Aorta (tissue), 5 donors: ENCODE results near the gene EVA1A. TPM values are rescaled to one million over a fixed set of nuclear protein-coding genes. Genes with fewer than 3 reads are reported as not detected.
"Not testable (repeated sequence)": the region's sequence is repeated elsewhere in the genome, so short reads cannot be mapped to it uniquely, and the experiment has no call there.

Experiments
- ATAC-seq: fragments of 200-7000 bp; cut with Tn5 transposase; one replicate; pipeline ENCODE4 v1.9.1; 2022; ENCODE audit warnings: moderate library complexity; ENCODE audit not compliant: low FRiP score
- DNase-seq, 2 donors: peaks; one replicate each; pipeline ENCODE4 v3.0.0-alpha.2; 2020
- H3K27ac ChIP-seq, 2 donors: one replicate each; pipeline ENCODE4 v1.5.1; 2013; ENCODE audit warnings: low read length in 2 of 2, mild to moderate bottlenecking in 2 of 2, moderate library complexity in 2 of 2, control low read depth in 1 of 2, inconsistent platforms in 1 of 2, low read depth in 1 of 2
- H3K27me3 ChIP-seq, 2 donors: one replicate each; pipeline ENCODE4 v1.6.1; 2013; ENCODE audit warnings: control low read depth in 1 of 2, low read length in 1 of 2, mild to moderate bottlenecking in 1 of 2, moderate library complexity in 1 of 2; ENCODE audit not compliant: insufficient read depth in 2 of 2, control insufficient read depth in 1 of 2
- H3K36me3 ChIP-seq, 2 donors: one replicate each; pipeline ENCODE4 v1.6.1; 2013; ENCODE audit warnings: control low read depth in 1 of 2, low read length in 1 of 2, mild to moderate bottlenecking in 1 of 2; ENCODE audit not compliant: insufficient read depth in 2 of 2, control insufficient read depth in 1 of 2
- H3K4me1 ChIP-seq, 2 donors: one replicate each; pipeline ENCODE4 v1.6.1; 2013; ENCODE audit warnings: low read length in 2 of 2, control low read depth in 1 of 2, mild to moderate bottlenecking in 1 of 2, moderate library complexity in 1 of 2; ENCODE audit not compliant: insufficient read depth in 2 of 2, control insufficient read depth in 1 of 2
- H3K4me3 ChIP-seq, 2 donors: one replicate each; pipeline ENCODE4 v1.5.1; 2013; ENCODE audit warnings: low read length in 2 of 2, control low read depth in 1 of 2, mild to moderate bottlenecking in 1 of 2
- H3K9me3 ChIP-seq: one replicate; pipeline ENCODE4 v1.6.1; 2013; ENCODE audit warnings: mild to moderate bottlenecking, low read length; ENCODE audit not compliant: control insufficient read depth
- WGBS, 2 donors: extraction: QIAGEN DNeasy Blood & Tissue Kit; methylation state at CpG; one replicate each; pipeline ENCODE4 v1.1.7; 2013; 5-methylcytosine and 5-hydroxymethylcytosine counted together
- intact Hi-C, 2 donors: fragments of 100-400 bp; cut with DNase I; formaldehyde crosslinking; loops; one replicate each; pipeline versions ENCODE4 v1.14.2 to v1.15.0; 2022
- polyA plus RNA-seq, 2 donors: library from polyadenylated mRNA; stranded (reverse); fragments of 200-250 nt; gene quantifications; one replicate each; pipeline ENCODE4 v1.2.3, GENCODE V29; 2013
- total RNA-seq, 2 donors: library from RNA; stranded (reverse); fragmentation: NEBNext Ultra II Directional; extraction: Animal tissue kit (Norgen Biotek cat#: 25700); gene quantifications; one replicate each; pipeline ENCODE4 v1.2.1, GENCODE V29; 2021
- donor health status: healthy with polysubstance abuse.
- donor health status: Bipolar disorder and iron deficiency.
- donor health status: DM: no; HTN: no; CAD: no.
- donor health status: DM: no; HTN: no; CAD: no.
- donor health status: DM: yes; HTN: yes; CAD: no.

Gene EVA1A
- total and polyA plus RNA-seq, 4 donors: 0.82 to 6.0 (median 2.4) TPM

GRCh38 chr2:75480971-75481836 lies 79.5 kb downstream of the EVA1A start:
- Histone ChIP-seq H3K27me3 (no peaks in the 10 kb centered on the region), H3K27ac (no peak overlapping the region), H3K9me3 (peaks cover 1% of the 10 kb centered on the region), H3K4me1 (no peaks in the 10 kb centered on the region), H3K36me3 (no peaks in the 10 kb centered on the region), H3K4me3 (no peak overlapping the region)
- intact Hi-C loops: no loop called here
- DNase-seq (no peak), ATAC-seq (no peak)
- 46 to 47% methylated on average over 6 of the region's 6 CpGs for WGBS, 2 donors

GRCh38 chr2:75477696-75478095 lies 83.0 kb downstream of the EVA1A start:
- ATAC-seq, DNase-seq, H3K4me3 ChIP-seq, H3K27ac ChIP-seq, intact Hi-C loops, H3K4me1 ChIP-seq, H3K27me3 ChIP-seq, H3K9me3 ChIP-seq, H3K36me3 ChIP-seq: not testable (repeated sequence)
- WGBS, 2 donors: 78 to 91% methylated on average over 1 of the region's 1 CpG

- no peak for ATAC-seq
These were observed 84.0 kb downstream of the EVA1A start for GRCh38 chr2:75476761-75477160.

GRCh38 chr2:75475976-75476375 lies 84.8 kb downstream of the EVA1A start:
- DNase-seq (no peak), ATAC-seq (no peak)
- Histone ChIP-seq H3K4me1 (no peaks in the 10 kb centered on the region), H3K27me3 (no peaks in the 10 kb centered on the region), H3K4me3 (no peak overlapping the region), H3K27ac (no peak overlapping the region), H3K36me3 (no peaks in the 10 kb centered on the region), H3K9me3 (no peaks in the 10 kb centered on the region)
- WGBS, 2 donors: 7 to 13% methylated on average over 2 of the region's 2 CpGs
- intact Hi-C loops: no loop called here

More at GRCh38 chr2:75476761-75477160, 84.0 kb downstream of the EVA1A start:
- H3K27ac ChIP-seq: no peak overlapping the region
- H3K4me3 ChIP-seq: no peak overlapping the region
- no peaks in the 10 kb centered on the region for H3K27me3 ChIP-seq
- H3K9me3 ChIP-seq: no peaks in the 10 kb centered on the region
- intact Hi-C loops: no loop called here
- DNase-seq: no peak
- no peaks in the 10 kb centered on the region for H3K36me3 ChIP-seq
- H3K4me1 ChIP-seq: no peaks in the 10 kb centered on the region
- 11 to 15% methylated on average over 2 of the region's 2 CpGs for WGBS, 2 donors

GRCh38 chr2:75475049-75475448 lies 85.7 kb downstream of the EVA1A start:
- DNase-seq (no peak), ATAC-seq (no peak)
- H3K9me3 ChIP-seq: no peaks in the 10 kb centered on the region
- H3K27me3 ChIP-seq: no peaks in the 10 kb centered on the region
- H3K4me3 ChIP-seq: no peak overlapping the region
- intact Hi-C loops: no loop called here
- 40 to 47% methylated on average over 2 of the region's 2 CpGs for WGBS, 2 donors
- H3K4me1 ChIP-seq: no peaks in the 10 kb centered on the region
- no peak overlapping the region for H3K27ac ChIP-seq
- no peaks in the 10 kb centered on the region for H3K36me3 ChIP-seq

GRCh38 chr2:75474115-75474514 lies 86.6 kb downstream of the EVA1A start:
- intact Hi-C loops: no loop called here
- Histone ChIP-seq H3K4me3 (no peak overlapping the region), H3K9me3 (no peaks in the 10 kb centered on the region), H3K4me1 (no peaks in the 10 kb centered on the region), H3K36me3 (no peaks in the 10 kb centered on the region), H3K27ac (no peak overlapping the region), H3K27me3 (no peaks in the 10 kb centered on the region)
- WGBS, 2 donors: 73 to 93% methylated on average over 7 to 8 of the region's 8 CpGs
- no peak for ATAC-seq
- DNase-seq: no peak

- WGBS, 2 donors: 45 to 51% methylated on average over 3 of the region's 3 CpGs
- DNase-seq: no peak
- H3K36me3 ChIP-seq: no peaks in the 10 kb centered on the region
- H3K27ac ChIP-seq: no peak overlapping the region
- H3K4me1 ChIP-seq: no peaks in the 10 kb centered on the region
- H3K4me3 ChIP-seq: no peak overlapping the region
- intact Hi-C loops: no loop called here
- H3K9me3 ChIP-seq: no peaks in the 10 kb centered on the region
- no peaks in the 10 kb centered on the region for H3K27me3 ChIP-seq
- no peak for ATAC-seq
These were observed 93.9 kb downstream of the EVA1A start for GRCh38 chr2:75466708-75467311.

- no peak overlapping the region for H3K27ac ChIP-seq
- no peaks in the 10 kb centered on the region for H3K36me3 ChIP-seq
- whole genome bisulfite sequencing, 2 donors: 52 to 71% methylated on average over 1 of the region's 1 CpG
- no peak for DNase-seq
- no peak for ATAC-seq
- no peaks in the 10 kb centered on the region for H3K27me3 ChIP-seq
- no peak overlapping the region for H3K4me3 ChIP-seq
- intact Hi-C loops: no loop called here
- peaks cover 2% of the 10 kb centered on the region for H3K9me3 ChIP-seq
- H3K4me1 ChIP-seq: no peaks in the 10 kb centered on the region
These were observed 95.3 kb downstream of the EVA1A start for GRCh38 chr2:75465317-75465984.
